ENCODE results near the gene ZCWPW2.

Gene ZCWPW2

DNA sequence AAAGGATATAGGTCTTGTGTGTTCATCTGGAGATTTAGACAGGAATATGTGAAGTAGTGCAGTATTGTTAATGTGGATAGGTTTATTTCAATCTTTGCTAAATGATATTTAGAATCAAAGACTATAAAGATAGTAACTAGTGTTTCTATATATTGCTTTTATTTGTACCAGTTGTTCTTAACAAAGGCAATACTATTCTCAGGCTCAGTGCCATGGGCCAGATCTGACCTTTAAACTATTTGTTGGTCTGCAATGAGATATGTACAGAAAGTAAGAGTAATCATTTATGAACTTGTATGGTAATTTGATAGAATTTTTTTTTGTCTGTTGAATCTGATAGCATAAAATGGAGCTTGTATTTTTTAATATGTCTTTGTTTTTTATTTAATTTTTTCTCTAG lies 146.8 kb downstream of the ZCWPW2 start:
- Histone ChIP-seq H3K27me3 (ENCODE audit: insufficient read depth, low read length) (no peaks in the 10 kb centered on the region), H3K36me3 (ENCODE audit: insufficient read depth, low read length) (no peaks in the 10 kb centered on the region), H3K4me1 (ENCODE audit: control insufficient read depth, insufficient read depth, low read length, unreplicated experiment) (no peaks in the 10 kb centered on the region), H3K27ac (ENCODE audit: low read depth, low read length) (no peak overlapping the region), H2AFZ (ENCODE audit: low read length, unreplicated experiment) (no peak overlapping the region), H3K79me2 (ENCODE audit: control insufficient read depth, insufficient read depth, low read length, unreplicated experiment) (no peaks in the 10 kb centered on the region), H3K4me3 (ENCODE audit: low read depth, low read length) (no peak overlapping the region)

DNA sequence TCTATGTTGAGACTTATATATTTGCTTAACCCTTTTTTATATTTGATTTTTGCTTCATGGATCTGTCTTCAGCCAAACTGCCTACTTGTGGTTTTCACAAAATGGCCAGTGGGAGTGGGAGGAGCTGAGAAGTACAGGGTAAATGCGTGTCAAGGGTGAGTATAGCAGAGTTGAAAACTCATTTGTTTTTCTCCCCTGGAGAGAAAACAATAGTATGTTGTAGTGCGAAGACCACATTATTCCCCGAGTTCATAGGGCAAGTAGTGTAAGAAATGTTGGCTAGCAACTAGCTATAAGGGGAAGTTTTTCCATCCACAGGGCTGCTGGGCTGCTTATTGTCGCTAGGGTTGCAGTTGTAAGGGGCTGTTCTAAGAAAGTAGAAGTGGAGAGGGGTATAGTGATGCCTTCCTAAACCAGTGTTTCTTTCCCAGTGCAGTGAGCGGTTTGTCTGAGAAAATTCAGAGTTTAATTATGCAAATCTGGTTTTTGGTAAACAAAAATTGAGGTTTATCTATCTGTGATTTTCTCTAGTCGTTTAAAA lies 153.9 kb downstream of the ZCWPW2 start:
- H3K4me3 ChIP-seq (ENCODE audit: low read depth, low read length) = no peak overlapping the region
- H2AFZ ChIP-seq (ENCODE audit: low read length, unreplicated experiment) = no peak overlapping the region
- H3K36me3 ChIP-seq (ENCODE audit: insufficient read depth, low read length) = no peaks in the 10 kb centered on the region
- H3K27me3 ChIP-seq (ENCODE audit: insufficient read depth, low read length) = no peaks in the 10 kb centered on the region
- H3K79me2 ChIP-seq (ENCODE audit: control insufficient read depth, insufficient read depth, low read length, unreplicated experiment) = no peaks in the 10 kb centered on the region
- no peak overlapping the region for H3K27ac ChIP-seq (ENCODE audit: low read depth, low read length)
- no peaks in the 10 kb centered on the region for H3K4me1 ChIP-seq (ENCODE audit: control insufficient read depth, insufficient read depth, low read length, unreplicated experiment)

DNA sequence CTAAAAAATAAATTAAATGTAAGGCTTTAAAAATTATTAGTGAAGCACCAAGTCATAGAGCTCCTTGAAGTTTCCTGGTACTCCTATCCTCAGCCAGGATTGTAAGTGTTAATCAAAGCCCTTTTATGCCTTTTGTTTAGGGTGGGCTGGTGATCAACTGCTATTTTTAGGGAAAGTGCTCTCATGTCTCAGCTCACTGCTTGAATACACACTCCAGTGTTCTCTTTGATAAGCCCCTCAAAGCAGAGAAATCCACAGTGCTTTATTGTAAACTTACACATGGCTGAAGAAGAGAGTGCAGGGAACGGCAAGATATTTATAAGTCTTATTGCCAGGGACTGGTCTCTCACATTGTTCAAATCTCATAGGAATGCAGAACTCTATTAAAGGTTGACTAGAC lies 156.5 kb downstream of the ZCWPW2 start:
- Histone ChIP-seq H2AFZ (ENCODE audit: low read length, unreplicated experiment) (no peak overlapping the region), H3K4me1 (ENCODE audit: control insufficient read depth, insufficient read depth, low read length, unreplicated experiment) (no peaks in the 10 kb centered on the region), H3K4me3 (ENCODE audit: low read depth, low read length) (no peak overlapping the region), H3K79me2 (ENCODE audit: control insufficient read depth, insufficient read depth, low read length, unreplicated experiment) (no peaks in the 10 kb centered on the region), H3K27me3 (ENCODE audit: insufficient read depth, low read length) (no peaks in the 10 kb centered on the region), H3K36me3 (ENCODE audit: insufficient read depth, low read length) (no peaks in the 10 kb centered on the region), H3K27ac (ENCODE audit: low read depth, low read length) (no peak overlapping the region)

DNA sequence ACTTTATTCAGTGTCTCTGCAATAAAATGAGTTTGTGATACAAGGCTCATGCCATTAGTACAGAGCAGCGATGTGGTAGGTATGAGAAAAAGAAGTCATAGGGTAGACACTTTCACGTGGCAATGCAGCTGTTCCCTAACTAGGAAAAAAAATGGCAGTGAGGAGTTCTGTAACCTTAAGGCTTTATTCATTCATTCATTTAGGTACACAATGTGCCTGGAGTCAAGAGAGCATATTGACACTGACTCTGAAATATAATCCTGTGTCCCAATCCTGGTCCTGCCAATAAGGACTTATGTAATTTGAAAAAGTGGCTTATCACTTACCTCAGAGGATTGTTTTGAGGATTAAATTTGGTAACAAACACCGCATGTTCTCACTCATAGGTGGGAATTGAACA lies 173.1 kb downstream of the ZCWPW2 start:
- H3K27ac ChIP-seq (ENCODE audit: low read depth, low read length) = no peak overlapping the region
- no peaks in the 10 kb centered on the region for H3K27me3 ChIP-seq (ENCODE audit: insufficient read depth, low read length)
- H2AFZ ChIP-seq (ENCODE audit: low read length, unreplicated experiment) = no peak overlapping the region
- H3K36me3 ChIP-seq (ENCODE audit: insufficient read depth, low read length) = no peaks in the 10 kb centered on the region
- no peak overlapping the region for H3K4me3 ChIP-seq (ENCODE audit: low read depth, low read length)
- no peaks in the 10 kb centered on the region for H3K79me2 ChIP-seq (ENCODE audit: control insufficient read depth, insufficient read depth, low read length, unreplicated experiment)
- no peaks in the 10 kb centered on the region for H3K4me1 ChIP-seq (ENCODE audit: control insufficient read depth, insufficient read depth, low read length, unreplicated experiment)

DNA sequence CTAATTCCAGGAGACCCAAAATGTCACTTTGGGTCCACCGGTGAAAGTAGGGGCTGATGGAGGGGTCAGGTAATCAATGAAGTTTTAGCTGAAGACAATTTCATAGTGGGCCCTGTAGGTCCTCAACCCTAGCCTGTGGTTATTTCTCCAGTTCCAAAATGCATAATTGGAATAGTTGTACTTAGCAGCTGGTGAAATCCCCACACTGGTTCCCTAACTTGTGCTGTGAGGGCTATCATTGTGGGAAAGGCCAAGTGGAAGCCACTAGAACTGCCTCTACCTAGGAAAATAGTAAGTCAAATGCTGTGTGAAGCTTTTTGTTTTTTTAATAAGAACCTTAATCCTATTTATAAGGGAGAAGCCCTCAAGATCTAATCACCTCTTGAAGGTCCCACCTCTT lies 193.8 kb downstream of the ZCWPW2 start:
- H3K36me3 ChIP-seq (ENCODE audit: insufficient read depth, low read length) = no peaks in the 10 kb centered on the region
- no peaks in the 10 kb centered on the region for H3K4me1 ChIP-seq (ENCODE audit: control insufficient read depth, insufficient read depth, low read length, unreplicated experiment)
- no peaks in the 10 kb centered on the region for H3K27me3 ChIP-seq (ENCODE audit: insufficient read depth, low read length)
- no peak overlapping the region for H3K4me3 ChIP-seq (ENCODE audit: low read depth, low read length)
- H3K79me2 ChIP-seq (ENCODE audit: control insufficient read depth, insufficient read depth, low read length, unreplicated experiment) = no peaks in the 10 kb centered on the region
- no peak overlapping the region for H3K27ac ChIP-seq (ENCODE audit: low read depth, low read length)
- no peak overlapping the region for H2AFZ ChIP-seq (ENCODE audit: low read length, unreplicated experiment)

DNA sequence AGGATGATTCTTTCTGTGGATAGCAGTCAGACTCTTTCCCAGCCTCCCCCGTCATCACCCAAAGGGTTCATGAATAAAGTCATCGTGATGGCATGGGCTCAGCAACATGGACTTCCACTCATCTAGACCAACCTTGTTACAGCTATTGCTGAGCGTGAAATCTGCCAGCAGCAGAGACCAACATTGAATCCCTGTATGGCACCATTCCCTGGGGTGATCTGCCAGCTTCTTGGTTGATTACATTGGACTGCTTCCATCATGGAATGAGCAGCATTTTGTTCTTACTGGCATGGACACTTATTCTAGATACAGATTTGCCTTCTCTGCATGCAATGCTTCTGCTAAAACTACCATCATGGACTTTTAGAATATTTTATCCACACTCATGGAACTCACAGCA lies 195.7 kb downstream of the ZCWPW2 start:
- Histone ChIP-seq H3K36me3 (ENCODE audit: insufficient read depth, low read length) (no peaks in the 10 kb centered on the region), H3K27me3 (ENCODE audit: insufficient read depth, low read length) (no peaks in the 10 kb centered on the region), H3K4me3 (ENCODE audit: low read depth, low read length) (no peak overlapping the region)

DNA sequence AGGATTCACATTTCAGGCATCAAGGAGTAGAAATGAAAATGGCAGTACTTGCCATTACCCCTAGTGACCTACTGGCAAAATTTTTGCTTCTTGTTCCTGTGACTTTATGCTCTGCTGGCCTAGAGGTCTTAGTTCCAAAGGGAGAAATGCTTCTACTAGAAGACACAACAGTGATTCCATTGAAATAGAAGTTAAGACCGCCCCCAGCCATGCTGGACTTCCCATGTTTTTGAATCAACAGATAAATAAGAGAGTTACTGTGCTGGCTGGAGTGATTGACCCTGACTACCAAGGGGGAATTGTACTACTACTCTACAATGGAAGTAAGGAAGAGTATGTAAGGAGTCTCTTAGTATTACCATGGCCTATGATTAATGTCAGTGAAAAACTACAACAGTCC lies 196.3 kb downstream of the ZCWPW2 start:
- Histone ChIP-seq H3K27me3 (ENCODE audit: insufficient read depth, low read length) (no peaks in the 10 kb centered on the region), H3K79me2 (ENCODE audit: control insufficient read depth, insufficient read depth, low read length, unreplicated experiment) (no peaks in the 10 kb centered on the region), H3K36me3 (ENCODE audit: insufficient read depth, low read length) (no peaks in the 10 kb centered on the region), H2AFZ (ENCODE audit: low read length, unreplicated experiment) (no peak overlapping the region), H3K4me1 (ENCODE audit: control insufficient read depth, insufficient read depth, low read length, unreplicated experiment) (no peaks in the 10 kb centered on the region), H3K4me3 (ENCODE audit: low read depth, low read length) (no peak overlapping the region), H3K27ac (ENCODE audit: low read depth, low read length) (no peak overlapping the region)

More for the DNA sequence above, 195.7 kb downstream of the ZCWPW2 start:
- Histone ChIP-seq H2AFZ (ENCODE audit: low read length, unreplicated experiment) (no peak overlapping the region), H3K4me1 (ENCODE audit: control insufficient read depth, insufficient read depth, low read length, unreplicated experiment) (no peaks in the 10 kb centered on the region), H3K79me2 (ENCODE audit: control insufficient read depth, insufficient read depth, low read length, unreplicated experiment) (no peaks in the 10 kb centered on the region), H3K27ac (ENCODE audit: low read depth, low read length) (no peak overlapping the region)

DNA sequence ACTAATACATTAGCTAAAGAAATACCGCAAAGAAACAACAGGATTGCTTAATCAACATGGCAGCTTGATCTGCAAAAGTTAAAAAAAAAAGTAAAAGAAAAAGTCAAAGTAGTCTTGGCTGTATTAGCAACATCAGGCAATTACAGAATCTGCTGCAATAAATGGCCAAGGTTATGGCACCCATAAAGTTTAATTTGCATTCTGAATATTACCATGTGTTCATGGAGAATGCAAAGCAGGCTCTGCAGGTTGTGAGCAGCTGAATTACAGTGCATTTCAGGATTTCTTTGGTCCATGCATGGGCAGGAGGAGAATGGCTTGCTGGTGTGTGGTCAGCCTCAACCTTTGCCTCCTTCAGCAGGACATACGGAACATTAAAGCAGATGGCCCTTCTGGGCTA lies 199.2 kb downstream of the ZCWPW2 start:
- Histone ChIP-seq H3K36me3 (ENCODE audit: insufficient read depth, low read length) (no peaks in the 10 kb centered on the region), H3K4me1 (ENCODE audit: control insufficient read depth, insufficient read depth, low read length, unreplicated experiment) (no peaks in the 10 kb centered on the region), H3K4me3 (ENCODE audit: low read depth, low read length) (no peak overlapping the region), H3K79me2 (ENCODE audit: control insufficient read depth, insufficient read depth, low read length, unreplicated experiment) (no peaks in the 10 kb centered on the region), H2AFZ (ENCODE audit: low read length, unreplicated experiment) (no peak overlapping the region), H3K27me3 (ENCODE audit: insufficient read depth, low read length) (no peaks in the 10 kb centered on the region), H3K27ac (ENCODE audit: low read depth, low read length) (no peak overlapping the region)

DNA sequence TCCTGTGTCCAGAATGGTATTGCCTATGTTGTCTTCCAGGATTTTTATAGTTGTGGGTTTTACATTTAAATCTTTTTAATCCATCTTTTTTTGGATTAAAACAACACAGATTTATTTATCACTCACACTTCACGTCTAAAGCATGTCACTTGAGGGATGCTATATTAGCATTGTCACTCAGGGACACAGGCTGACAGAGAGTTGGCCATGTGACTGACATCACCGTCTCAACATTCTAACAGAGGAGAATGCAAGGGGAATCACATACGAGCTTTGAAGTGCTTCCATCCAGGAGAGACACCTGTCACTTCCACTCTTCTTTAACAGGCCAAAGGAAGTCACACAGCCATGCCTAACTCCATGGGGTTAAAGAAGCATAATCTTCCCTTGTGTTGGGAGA lies 204.7 kb downstream of the ZCWPW2 start:
- Histone ChIP-seq H3K27me3 (ENCODE audit: insufficient read depth, low read length) (0 out of 2 replicates have a peak, but pooled peaks cover 2% of the 10 kb centered on the region), H3K4me1 (ENCODE audit: control insufficient read depth, insufficient read depth, low read length, unreplicated experiment) (no peaks in the 10 kb centered on the region), H3K79me2 (ENCODE audit: control insufficient read depth, insufficient read depth, low read length, unreplicated experiment) (no peaks in the 10 kb centered on the region), H2AFZ (ENCODE audit: low read length, unreplicated experiment) (no peak overlapping the region), H3K36me3 (ENCODE audit: insufficient read depth, low read length) (no peaks in the 10 kb centered on the region), H3K4me3 (ENCODE audit: low read depth, low read length) (no peak overlapping the region), H3K27ac (ENCODE audit: low read depth, low read length) (no peak overlapping the region)

DNA sequence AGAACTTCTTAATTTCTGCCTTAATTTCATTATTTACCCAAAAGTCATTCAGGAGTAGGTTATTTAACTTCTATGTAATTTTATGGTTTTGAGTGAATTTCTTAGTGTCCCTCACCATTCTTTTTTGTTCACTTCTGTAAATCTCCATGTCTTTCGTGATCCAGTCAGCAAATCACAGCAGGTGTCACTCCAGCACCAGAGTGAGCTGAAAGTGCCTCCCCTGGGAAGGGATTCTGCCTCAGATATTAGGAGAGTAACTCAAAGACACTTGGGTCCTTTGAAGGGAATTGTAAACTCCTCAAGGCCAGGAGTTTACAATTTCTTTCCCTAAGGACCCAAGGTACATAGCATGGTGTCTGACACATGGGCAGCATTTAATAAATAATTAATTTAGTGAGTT lies 207.7 kb downstream of the ZCWPW2 start:
- no peak overlapping the region for H2AFZ ChIP-seq (ENCODE audit: low read length, unreplicated experiment)
- peaks cover 13% of the 10 kb centered on the region; the same call in 1 of the 2 replicates for H3K27me3 ChIP-seq (ENCODE audit: insufficient read depth, low read length)
- no peaks in the 10 kb centered on the region for H3K36me3 ChIP-seq (ENCODE audit: insufficient read depth, low read length)
- H3K79me2 ChIP-seq (ENCODE audit: control insufficient read depth, insufficient read depth, low read length, unreplicated experiment) = no peaks in the 10 kb centered on the region
- H3K4me3 ChIP-seq (ENCODE audit: low read depth, low read length) = no peak overlapping the region
- H3K4me1 ChIP-seq (ENCODE audit: control insufficient read depth, insufficient read depth, low read length, unreplicated experiment) = no peaks in the 10 kb centered on the region
- no peak overlapping the region for H3K27ac ChIP-seq (ENCODE audit: low read depth, low read length)

DNA sequence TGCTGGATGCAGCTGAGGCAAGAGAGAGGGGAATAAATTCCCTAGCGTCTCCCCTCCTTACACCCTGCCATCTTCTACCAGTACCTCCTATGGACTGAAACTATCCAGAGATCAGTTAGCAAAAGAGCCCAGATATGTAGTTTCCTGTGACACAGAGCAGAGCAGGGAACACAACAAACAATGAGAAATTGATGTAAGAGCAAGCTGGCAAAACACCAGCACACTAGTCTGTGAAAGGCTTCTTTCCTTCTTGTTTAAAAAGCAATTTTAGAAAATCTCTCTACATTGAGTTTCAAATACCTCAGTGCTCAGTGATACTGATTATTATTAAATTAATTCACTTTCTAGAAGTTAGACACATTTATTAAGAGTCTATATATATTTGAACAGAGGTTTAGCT lies 215.7 kb downstream of the ZCWPW2 start:
- Histone ChIP-seq H3K27ac (ENCODE audit: low read depth, low read length) (no peak overlapping the region), H3K79me2 (ENCODE audit: control insufficient read depth, insufficient read depth, low read length, unreplicated experiment) (no peaks in the 10 kb centered on the region), H3K4me1 (ENCODE audit: control insufficient read depth, insufficient read depth, low read length, unreplicated experiment) (no peaks in the 10 kb centered on the region), H3K36me3 (ENCODE audit: insufficient read depth, low read length) (no peaks in the 10 kb centered on the region), H3K4me3 (ENCODE audit: low read depth, low read length) (no peak overlapping the region), H3K27me3 (ENCODE audit: insufficient read depth, low read length) (peaks cover 26% of the 10 kb centered on the region), H2AFZ (ENCODE audit: low read length, unreplicated experiment) (no peak overlapping the region)
